ENCODE data around the gene MRPS23. TPM values are rescaled to one million over a fixed set of nuclear protein-coding genes. Genes with fewer than 3 reads are reported as not detected.

The MRPS23 gene
- total and polyA plus RNA-seq, 8 donors = 39.2 to 46.1 (median 43.2) TPM

DNA sequence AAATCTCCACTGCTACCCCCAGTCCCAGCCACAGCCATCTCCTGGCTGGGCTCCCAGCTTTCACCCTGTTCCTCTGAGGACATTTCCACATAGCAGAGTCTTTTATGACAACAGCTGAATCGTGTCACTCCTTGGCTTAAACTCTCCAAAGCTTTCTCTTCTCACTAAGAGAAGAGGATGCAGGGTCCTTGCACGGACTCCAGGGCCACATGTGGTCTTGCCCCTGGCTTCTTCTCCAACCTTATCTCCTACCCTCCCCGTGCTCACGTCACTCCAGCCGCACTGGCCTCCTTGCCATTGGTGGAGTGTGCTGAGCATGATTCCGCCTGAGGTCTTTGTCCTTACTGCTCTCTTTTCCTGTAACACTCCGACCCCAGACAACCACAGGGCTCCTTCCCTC, 64.8 kb downstream of the MRPS23 start:
- Histone ChIP-seq H3K36me3 (no peaks in the 10 kb centered on the region), H3K4me3 (no peak overlapping the region), H3K9me3 (no peaks in the 10 kb centered on the region), H3K27ac (no peak overlapping the region), H3K4me1 (peaks cover 18 to 20% of the 10 kb centered on the region in 2 donors), H3K27me3 (peaks cover 0 to 37% of the 10 kb centered on the region in 2 donors)
- no peak for TF ChIP-seq CTCF (IDR thresholded peaks at IDR 0.05)
- DNase-seq (peak in 2 of 4 donors; percentile 84 to 90), ATAC-seq (no peak)
- intact Hi-C loops (cut with DNase I) = no loop called here

Other genes starting within 250 kb of the MRPS23 start
- gene CCDC182, start 104.7 kb downstream of the MRPS23 start, total RNA-seq = not detected
- under 1 TPM in 1 of 6 donors, not detected in 5; 0.15 TPM for gene CCDC182, start 104.7 kb downstream of the MRPS23 start, polyA plus RNA-seq (ENCODE audit: insufficient read length in 6 of 6)
- gene CUEDC1, start 105.4 kb upstream of the MRPS23 start, total RNA-seq = 10 to 100 TPM; 44.1 to 47.3 TPM
- 10 to 100 TPM; 38.2 to 47.7 (median 41.1) TPM for gene CUEDC1, start 105.4 kb upstream of the MRPS23 start, polyA plus RNA-seq (ENCODE audit: insufficient read length in 6 of 6)
- 10 to 100 TPM; 62.7 to 62.9 TPM for gene VEZF1, start 138.2 kb upstream of the MRPS23 start, total RNA-seq
- gene VEZF1, start 138.2 kb upstream of the MRPS23 start, polyA plus RNA-seq (ENCODE audit: insufficient read length in 6 of 6) = 100 to 1,000 TPM in 3 of 6 donors, 10 to 100 TPM in 3; 90.7 to 106 (median 100) TPM
- gene SRSF1, start 157.2 kb upstream of the MRPS23 start, total RNA-seq = 100 to 1,000 TPM; 137 to 200 TPM
- gene SRSF1, start 157.2 kb upstream of the MRPS23 start, polyA plus RNA-seq (ENCODE audit: insufficient read length in 6 of 6) = 100 to 1,000 TPM; 305 to 393 (median 368) TPM
- 10 to 100 TPM; 36.3 to 38.2 TPM for gene DYNLL2, start 233.4 kb upstream of the MRPS23 start, total RNA-seq
- gene DYNLL2, start 233.4 kb upstream of the MRPS23 start, polyA plus RNA-seq (ENCODE audit: insufficient read length in 6 of 6) = 10 to 100 TPM; 52.8 to 70.8 (median 61.4) TPM

All from left lung (tissue), 10 donors.